ENCODE data around the gene CCDC78.

Gene CCDC78

GRCh38 chr16:703406-703805 is 22.8 kb downstream of the CCDC78 start:
- TF ChIP-seq POLR2AphosphoS5 (IDR thresholded peaks at IDR 0.05; ENCODE audit: low read depth, low read length) (no peak), FOXP2 (optimal IDR thresholded peaks at IDR 0.05; ENCODE audit: borderline replicate concordance, extremely low read depth, extremely low read length, insufficient read depth) (no peak), SIN3A (IDR thresholded peaks at IDR 0.05; ENCODE audit: borderline replicate concordance, insufficient read depth, low read length) (no peak), REST (IDR thresholded peaks at IDR 0.05; ENCODE audit: insufficient read depth in 1 of 2, low read depth in 2 of 2, low read length in 2 of 2) (no peak), TAF1 (IDR thresholded peaks at IDR 0.05; ENCODE audit: borderline replicate concordance, insufficient read depth, low read length) (no peak)

DNA sequence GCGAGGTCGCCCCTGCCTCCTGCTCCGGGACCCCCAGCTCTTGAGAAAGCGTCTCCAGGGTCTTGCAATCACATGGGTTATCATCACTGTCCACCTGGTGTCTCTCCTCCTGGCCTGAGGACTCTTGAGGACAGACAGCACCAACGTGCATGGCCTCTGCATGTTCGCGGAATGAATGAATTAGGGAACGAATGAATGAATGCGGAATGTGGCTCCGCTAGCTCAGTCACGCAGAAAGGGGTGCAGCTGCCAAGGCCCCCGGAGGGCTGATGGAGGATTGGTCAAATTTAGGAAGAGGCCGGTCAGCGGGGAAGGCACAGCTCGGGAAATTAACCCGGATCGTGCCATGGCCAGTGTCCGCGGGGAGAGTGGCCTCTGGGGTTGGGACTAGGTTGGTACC is 23.9 kb downstream of the CCDC78 start:
- no peak for TF ChIP-seq POLR2AphosphoS5 (IDR thresholded peaks at IDR 0.05; ENCODE audit: low read depth, low read length)
- TF ChIP-seq SIN3A (IDR thresholded peaks at IDR 0.05; ENCODE audit: borderline replicate concordance, insufficient read depth, low read length): no peak
- no peak for TF ChIP-seq FOXP2 (optimal IDR thresholded peaks at IDR 0.05; ENCODE audit: borderline replicate concordance, extremely low read depth, extremely low read length, insufficient read depth)
- no peak for TF ChIP-seq REST (IDR thresholded peaks at IDR 0.05; ENCODE audit: insufficient read depth in 1 of 2, low read depth in 2 of 2, low read length in 2 of 2)
- no peak for TF ChIP-seq TAF1 (IDR thresholded peaks at IDR 0.05; ENCODE audit: borderline replicate concordance, insufficient read depth, low read length)

DNA sequence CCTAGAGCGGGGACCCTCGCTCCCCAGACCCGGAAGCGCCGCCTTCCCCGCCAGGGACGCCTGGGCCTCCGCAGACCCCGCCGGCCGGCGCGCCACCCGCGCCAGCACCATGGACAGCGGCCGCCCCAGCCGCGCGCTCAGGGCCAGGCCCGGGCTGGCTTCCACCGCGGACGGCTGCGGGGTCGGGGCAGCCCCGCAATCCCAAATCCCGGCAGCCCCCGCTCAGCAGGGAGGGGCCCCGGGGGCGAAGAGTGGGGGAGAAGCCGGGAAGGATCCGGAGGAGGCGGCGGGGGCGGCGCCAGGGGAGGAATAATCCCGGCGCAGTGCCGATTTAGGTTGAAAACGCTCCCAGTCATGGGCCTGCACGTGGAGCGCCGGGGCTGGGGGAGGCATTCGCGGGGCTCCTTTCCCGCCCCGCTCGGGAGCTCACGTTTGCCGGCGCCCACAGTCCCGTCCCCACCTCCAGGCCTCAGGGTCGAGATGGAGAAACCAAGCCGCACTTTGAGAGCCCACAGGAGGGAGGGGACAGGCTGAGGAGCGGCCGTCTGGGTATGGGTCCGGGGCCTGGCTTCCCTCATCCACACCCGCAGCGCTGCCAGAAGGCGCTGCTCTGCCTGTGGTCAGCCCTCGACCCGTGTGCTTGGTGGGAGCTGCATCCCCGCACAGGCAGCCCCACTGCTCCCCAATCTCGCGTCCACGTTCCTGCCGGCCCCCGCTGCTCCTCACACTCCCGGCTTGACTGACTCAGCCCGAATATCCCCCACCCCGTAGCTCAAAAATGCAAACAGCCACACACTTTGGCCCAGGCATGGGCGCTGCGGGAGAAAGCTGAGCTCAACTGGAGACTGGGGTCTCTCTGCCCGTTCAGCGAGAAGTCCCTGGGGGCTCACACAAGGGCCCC is 25.3 kb downstream of the CCDC78 start:
- TF ChIP-seq FOXP2 (optimal IDR thresholded peaks at IDR 0.05; ENCODE audit: borderline replicate concordance, extremely low read depth, extremely low read length, insufficient read depth): no peak
- no peak for TF ChIP-seq SIN3A (IDR thresholded peaks at IDR 0.05; ENCODE audit: borderline replicate concordance, insufficient read depth, low read length)
- peak; percentile 90 to 98 for TF ChIP-seq REST (IDR thresholded peaks at IDR 0.05; ENCODE audit: insufficient read depth in 1 of 2, low read depth in 2 of 2, low read length in 2 of 2)

DNA sequence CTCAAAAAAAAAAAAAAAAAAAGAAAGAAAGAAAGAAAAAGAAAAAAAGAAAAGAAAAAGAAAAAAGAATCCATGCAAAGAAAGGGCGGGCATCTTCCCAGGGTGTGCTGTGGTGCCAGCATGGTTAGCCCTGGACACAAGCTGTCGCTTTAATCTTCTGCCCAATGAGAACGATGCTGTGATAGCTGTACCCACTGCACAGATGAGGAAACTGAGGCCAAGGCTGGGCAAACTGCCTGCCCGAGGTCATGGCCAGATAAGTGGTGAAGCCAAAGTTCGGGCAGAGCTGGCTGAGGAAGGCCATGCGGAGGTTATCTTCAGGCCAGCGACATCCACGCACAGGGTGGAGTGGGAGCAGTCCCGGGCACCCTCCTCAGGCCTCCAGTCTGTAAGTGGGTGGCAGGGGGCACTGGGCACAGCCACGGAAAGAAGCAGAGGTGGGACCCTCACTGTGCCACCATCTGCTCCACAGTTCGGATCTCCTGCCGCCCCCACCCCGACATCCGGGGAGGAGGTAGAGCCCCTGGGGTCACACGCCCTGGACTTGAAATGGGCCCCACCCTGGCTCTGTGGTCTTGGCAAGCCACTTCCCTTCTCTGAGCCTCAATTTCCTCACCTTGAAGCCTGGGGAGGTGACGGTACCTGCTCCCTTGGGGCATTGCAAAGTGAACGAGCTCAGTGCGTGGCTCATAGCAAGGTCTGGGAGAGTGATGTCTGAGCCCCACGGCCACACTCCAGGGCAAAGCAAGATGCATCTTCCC is 27.2 kb downstream of the CCDC78 start:
- no peak for TF ChIP-seq TAF1 (IDR thresholded peaks at IDR 0.05; ENCODE audit: borderline replicate concordance, insufficient read depth, low read length)
- no peak for TF ChIP-seq REST (IDR thresholded peaks at IDR 0.05; ENCODE audit: insufficient read depth in 1 of 2, low read depth in 2 of 2, low read length in 2 of 2)
- no peak for TF ChIP-seq FOXP2 (optimal IDR thresholded peaks at IDR 0.05; ENCODE audit: borderline replicate concordance, extremely low read depth, extremely low read length, insufficient read depth)
- TF ChIP-seq SIN3A (IDR thresholded peaks at IDR 0.05; ENCODE audit: borderline replicate concordance, insufficient read depth, low read length): no peak
- no peak for TF ChIP-seq POLR2AphosphoS5 (IDR thresholded peaks at IDR 0.05; ENCODE audit: low read depth, low read length)
